Activated CD8-positive, alpha-beta memory T cell treated with anti-CD3 and anti-CD28 coated beads for 1 hour (primary cell): ENCODE results near the gene PLBD2.
"Not testable (repeated sequence)": the region's sequence is repeated elsewhere in the genome, so short reads cannot be mapped to it uniquely, and the experiment has no call there.

Experiments used
- DNase-seq, 2 donors: peaks; one replicate each; pipeline ENCODE4 v3.0.0-alpha.2; 2020; ENCODE audit warnings: low read depth in 1 of 2; ENCODE audit errors: extremely low read depth in 1 of 2

PLBD2 gene

DNA sequence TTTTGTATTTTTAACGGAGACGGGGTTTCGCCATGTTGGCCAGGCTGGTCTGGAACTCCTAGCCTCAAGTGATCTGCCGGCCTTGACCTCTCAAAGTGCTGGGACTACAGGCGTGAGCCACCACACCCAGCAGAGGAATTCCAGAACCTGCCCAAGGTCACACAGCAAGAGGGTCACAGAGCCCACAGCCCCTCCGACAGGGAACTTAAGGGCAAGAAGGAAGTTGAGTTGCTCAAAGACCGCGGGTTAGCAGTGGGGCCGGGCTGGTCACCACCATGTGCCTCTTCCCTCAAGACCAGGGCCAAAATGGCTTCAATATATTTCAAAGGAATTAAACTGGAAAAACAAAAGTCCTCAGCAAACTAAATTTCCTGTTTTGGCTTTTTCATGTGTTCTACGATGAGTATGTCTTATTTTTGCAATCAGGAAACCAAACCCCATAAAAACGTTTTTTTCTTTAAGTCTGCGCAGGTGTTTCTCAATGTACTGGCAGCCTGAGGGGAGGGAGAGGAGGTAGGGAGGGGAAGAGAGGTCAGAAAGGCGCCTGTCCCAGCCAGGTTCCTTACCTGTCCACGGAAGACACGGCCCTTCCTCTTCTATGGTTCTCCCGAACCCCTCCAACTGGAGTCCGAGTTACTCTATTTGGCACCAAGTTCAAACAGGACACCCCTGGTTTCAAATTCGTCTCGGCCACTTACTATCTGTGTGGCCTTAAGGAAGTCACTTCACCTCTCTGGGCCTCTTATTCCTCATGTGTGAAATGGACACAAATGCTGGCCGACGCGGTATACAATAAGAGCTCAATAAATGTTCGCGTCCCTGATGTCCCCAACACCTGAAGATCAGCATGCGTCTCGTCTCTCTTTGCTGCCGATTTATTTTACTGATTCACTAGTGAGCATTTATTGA lies 24.3 kb upstream of the PLBD2 start:
- no peak for DNase-seq

DNA sequence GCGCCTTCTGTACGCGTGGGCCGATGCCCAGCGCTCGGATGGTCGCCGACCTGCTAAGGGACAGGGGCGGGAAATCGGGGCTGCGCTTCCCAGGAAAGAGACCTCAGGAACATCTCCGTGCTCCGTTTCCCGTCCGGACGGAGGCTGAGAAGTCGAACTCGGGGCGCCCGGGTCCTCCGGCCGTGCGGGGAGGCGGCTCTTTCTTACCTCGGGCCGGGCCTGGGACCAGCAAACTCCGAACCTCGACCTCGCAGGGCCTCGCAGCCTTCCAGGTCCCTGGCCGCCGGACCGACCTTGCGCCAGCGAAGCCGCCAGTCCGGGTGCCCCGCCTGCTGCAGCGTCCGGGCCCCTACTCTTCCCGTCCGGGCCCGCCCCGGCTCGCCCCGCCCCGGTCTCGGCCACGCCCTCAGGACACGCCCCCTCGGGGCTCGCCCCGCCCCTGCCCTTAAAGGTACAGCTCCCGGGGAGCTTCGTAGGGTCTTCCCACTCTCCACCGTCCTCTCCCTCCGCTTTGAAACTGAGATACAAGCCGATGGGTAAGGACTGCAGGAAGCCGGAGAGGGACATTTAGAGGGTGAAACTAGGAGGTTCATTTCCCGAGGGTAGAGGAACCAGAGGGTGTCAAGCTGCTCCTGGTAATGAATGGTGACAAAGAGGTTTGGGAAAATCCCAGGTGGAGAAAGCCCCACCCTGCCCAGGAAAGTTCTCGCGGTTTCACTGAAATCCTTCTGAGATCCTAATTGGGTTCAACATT lies 23.4 kb upstream of the PLBD2 start, which contains the start of gene SLC8B1:
SLC8B1 (minus strand) TSS at position 324 of the 754 bp plus-strand sequence. CDS start 2,231 bp downstream, outside the sequence.
- peak; percentile 40 to 84 for DNase-seq

DNA sequence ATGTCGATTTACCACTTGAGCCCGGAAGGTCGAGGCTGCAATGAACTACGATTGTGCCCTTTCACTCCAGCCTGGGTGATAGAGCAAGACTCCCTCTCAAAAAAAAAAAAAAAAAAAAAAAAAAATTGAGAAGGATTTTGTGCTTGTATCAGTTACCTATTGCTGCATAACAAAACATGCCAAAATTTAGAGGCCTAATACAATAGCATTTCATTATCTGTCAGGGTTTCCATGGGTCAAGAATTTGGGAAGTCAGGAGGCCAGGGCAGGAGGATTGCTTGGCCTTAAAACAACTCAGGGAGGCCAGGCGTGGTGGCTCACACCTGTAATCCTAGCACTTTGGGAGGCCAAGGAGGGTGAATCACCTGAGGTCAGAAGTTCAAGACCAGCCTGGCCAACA lies 18.8 kb upstream of the PLBD2 start:
- DNase-seq, result no peak

DNA sequence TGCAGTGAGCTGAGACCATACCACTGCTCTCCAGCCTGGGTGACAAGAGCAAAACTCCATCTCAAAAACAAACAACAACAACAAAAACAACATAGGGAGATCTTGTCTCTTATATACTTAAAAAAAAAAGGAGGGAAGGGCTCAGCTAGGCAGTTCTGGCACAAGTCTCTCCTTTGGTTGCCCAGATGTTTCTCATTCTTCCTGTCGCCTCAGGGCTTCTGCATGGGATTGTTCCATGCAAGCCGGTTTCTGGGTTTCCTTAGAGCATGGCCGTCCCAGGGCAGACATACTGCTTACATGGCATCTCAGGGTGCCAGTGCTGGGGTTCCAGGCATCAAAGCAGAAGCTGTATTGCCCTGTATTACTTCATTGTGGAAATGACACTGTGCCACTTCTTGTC lies 18.3 kb upstream of the PLBD2 start:
- DNase-seq, result no peak

DNA sequence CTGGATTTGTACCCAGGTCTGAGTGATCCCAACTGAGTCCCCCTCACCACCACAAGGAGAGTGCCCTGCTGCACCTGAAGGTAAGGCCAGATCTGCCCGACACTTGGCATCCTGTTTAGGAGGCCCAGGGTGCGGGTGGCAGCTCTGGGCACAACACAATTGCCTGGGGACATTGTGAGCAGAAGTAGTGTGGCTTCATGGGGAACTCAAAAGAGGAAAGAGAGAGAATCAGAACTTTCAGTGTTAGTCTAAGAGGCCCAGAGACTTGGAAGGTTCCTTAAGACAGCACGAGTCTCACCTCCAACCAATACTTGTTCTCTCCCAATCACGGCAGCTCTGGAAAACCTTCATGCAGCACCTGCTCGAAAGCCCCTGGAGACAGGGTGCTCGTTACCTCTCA lies 16.9 kb upstream of the PLBD2 start:
- no peak for DNase-seq

DNA sequence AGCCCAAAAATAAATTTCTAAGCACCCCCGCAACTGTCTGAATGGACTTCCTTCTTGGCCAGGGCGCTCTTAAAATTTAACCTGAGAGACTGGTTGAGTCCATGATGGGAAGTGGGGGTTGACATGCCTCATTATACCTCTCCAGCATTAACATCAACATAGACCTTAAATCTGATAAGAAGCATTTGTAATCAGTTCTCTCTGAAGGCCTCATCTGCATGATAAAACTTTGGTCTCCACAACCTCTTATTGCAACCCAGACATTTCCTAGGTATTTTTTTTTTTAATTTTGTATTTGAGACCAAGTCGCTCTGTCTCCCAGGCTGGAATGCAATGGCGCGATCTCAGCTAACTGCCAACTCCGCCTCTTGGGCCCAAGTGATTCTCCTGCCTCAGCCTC lies 13.1 kb upstream of the PLBD2 start:
- no peak for DNase-seq

DNA sequence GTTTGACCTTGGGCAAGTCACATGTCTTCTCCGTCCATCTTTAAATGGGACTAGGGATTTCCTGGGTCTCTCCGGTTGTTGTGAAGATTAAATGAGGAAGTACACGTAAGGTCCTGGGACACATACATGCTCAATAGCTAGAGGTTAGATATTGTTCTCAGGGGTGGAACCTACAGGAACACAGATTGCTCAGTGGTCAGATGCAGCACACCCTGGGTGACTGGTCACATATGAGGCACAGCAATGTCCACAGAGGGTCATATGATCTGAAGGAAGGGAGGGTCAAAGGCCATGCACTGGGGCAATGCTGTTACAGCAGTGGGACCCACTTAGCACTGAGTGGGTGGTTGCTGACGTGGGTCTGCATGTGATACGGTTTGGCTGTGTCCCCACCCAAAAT lies 12.0 kb upstream of the PLBD2 start:
- DNase-seq, result no peak

DNA sequence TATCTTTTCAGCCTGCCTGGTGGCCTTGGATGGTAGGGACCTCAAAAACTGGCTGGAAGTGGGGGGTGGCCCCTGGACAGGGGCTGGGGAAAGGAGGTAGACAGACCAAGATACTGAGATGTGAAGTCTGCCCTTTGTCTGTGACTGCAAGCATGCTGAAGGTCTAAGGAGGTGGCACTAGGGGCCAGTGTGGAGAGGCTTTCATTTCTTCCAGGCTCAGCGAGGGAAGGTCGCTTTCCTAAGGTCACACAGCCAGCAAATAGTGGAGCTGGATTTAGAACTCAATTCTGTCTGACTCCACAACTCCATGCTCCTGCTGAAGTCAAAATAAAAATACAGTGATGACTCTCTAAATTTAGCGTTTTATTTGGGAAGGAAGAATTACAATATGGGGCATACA lies 11.3 kb upstream of the PLBD2 start:
- DNase-seq, result no peak

DNA sequence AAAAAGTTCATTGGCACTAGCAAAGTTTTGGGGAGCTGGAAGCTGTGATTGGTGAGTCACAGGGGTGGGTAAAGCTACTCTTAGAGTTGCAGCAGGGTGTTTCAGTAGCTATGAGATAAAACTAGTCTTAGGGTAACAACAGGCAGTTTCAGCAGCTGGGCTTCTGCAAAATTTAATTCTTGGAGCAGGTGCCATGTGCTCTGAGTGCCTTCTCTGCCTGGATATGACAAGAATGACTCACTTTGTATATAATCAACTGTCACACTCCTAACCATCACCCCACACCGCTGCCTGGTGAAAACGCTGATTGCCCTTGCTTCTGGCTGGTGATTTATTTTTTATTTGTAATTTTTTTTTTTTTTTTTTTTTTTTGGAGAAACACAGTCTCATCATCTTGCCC lies 10.5 kb upstream of the PLBD2 start:
- DNase-seq, result no peak

DNA sequence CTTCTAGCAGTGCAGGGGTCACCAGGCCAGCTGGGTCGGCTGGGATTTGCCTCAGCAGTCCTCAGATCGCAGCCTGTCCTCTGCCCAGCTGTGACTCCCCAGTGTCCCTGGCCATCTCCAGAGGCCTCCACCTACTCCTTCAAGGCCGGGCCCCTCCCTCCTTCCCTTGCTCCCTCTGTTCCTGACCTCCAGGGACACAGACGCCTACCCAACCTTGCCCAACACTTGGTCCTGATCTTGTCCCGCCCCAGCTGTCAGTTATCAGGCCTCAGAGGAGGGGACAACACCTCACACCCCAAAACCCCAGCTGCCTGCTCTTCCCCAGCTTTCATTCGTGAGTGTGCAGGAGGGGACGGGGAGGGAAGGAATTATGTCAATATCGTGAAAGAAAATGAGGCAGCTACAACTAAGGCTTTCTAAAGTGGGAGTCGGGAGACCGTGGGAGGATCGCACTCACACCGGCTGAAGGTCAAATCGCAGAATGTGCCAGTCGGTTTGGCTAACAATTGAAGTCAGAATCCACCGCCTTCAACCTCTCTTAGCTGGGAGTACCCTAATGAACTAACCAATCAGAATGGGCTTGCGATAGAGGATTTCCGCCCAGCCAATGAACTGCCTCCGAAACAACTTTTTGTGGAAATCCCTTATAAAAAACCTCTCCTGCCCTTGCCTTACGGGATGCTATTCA lies 9.4 kb upstream of the PLBD2 start:
- no peak for DNase-seq

DNA sequence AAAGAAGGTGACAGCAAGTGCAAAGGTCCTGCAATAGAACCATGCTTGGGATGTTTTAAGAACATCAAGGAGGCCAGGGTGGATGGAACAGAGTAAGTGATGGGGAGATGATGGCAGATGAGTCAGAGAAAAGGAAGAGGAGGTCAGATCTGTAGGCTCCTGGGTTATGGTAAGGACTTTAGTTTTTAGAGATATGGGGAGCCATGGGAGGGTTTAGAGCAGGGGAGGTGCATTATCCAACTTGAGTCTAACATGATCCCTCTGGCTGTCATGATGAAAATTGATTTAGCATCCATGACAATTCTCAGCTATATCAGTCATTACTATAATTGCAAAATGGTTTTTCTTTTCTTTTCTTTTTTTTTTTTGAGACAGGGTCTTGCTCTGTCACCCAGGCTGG lies 7.3 kb upstream of the PLBD2 start:
- DNase-seq, result no peak

DNA sequence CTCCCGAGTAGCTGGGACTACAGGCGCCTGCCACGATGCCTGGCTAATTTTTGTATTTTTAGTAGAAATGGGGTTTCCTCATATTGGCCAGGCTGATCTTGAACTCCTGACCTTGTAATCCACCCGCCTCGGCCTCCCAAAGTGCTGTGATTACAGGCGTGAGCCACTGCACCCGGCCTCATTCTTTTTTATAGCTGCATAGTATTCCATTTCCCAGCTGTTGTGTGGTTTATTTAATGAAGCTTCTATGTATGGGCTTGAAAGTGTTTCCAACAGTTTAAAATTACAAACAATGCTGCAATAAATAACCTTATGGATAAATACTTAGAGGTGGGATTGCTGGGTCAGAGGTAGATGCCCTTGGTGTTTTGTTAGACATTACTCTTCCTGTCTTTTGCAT lies 4.2 kb upstream of the PLBD2 start:
- not testable (repeated sequence) for DNase-seq

DNA sequence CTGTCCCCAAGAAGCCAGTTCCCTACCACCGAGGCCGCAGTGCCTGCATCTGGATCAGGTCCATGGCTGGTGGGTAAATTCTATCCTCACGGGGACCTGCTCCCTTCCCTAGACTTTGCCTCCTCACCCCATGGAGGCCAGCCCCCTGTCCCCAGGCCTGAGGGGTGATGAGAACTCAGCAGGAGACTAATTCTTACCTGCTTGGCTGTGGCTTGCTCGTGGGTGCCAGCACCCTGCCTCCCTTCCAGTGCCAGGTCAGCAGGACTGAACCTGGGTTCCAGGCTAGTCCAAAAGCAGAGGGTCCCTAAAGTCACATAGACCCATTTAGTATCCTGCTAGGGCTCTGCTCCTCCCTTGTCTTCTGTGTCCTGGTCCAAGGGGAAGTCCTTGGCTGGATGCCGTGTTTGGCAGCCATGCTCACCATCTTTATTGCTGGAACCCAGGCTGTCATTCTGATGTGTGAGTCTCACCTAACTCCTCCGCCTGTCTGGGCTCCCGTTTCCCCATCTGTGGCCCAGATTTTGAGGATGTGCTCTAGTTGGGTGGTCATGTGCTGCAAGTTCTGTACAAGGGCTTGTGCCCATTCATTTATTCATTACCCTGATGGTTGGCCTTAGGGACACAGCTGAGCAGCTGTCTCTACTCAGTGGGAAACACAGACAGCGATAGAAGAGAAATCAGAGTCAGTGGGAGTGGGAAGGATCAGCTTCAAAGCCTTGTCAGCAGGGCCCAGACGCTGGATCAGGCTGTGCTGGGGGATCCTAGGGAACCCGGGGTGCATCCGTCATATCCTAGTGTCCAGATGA lies 949 bp downstream of the PLBD2 start:
- DNase-seq, result no peak

DNA sequence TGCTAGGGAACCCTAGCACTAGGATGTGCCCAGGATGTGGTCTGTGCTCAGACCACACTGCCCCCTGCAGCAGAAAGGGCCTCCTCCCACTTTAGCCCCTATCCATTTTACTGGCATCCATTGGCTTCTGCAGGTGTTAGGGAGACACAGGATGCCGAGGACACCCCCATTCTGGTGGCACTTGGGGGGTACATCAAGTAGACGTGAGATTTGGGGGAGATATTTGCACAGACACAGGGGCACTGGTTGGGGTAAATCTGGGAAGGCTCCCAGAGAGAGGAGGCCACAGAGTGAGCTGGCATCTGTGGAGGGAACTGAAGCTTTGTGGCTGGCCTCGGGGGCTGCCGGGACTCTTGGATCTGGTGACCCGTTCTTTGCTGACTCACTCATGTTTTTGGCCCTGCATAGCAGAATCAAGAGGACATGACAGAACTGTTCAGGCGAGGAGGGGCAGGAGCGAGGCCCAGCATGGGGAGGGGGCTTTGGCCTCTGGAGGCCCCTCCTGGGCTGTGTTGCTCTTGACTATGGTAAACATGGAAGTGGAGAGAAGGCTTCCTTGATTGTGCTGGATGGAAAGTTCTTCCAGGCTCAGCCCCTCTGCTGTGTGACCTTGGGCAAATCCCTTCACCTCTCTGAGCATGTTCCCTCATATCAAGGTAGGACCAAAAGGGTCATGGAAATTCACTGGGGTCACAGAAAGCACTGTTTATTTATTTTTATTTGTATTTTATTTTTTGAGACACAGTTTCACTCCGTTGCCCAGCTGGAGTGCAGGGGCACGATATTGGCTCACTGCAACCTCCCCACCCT lies 1.8 kb downstream of the PLBD2 start:
- no peak for DNase-seq

DNA sequence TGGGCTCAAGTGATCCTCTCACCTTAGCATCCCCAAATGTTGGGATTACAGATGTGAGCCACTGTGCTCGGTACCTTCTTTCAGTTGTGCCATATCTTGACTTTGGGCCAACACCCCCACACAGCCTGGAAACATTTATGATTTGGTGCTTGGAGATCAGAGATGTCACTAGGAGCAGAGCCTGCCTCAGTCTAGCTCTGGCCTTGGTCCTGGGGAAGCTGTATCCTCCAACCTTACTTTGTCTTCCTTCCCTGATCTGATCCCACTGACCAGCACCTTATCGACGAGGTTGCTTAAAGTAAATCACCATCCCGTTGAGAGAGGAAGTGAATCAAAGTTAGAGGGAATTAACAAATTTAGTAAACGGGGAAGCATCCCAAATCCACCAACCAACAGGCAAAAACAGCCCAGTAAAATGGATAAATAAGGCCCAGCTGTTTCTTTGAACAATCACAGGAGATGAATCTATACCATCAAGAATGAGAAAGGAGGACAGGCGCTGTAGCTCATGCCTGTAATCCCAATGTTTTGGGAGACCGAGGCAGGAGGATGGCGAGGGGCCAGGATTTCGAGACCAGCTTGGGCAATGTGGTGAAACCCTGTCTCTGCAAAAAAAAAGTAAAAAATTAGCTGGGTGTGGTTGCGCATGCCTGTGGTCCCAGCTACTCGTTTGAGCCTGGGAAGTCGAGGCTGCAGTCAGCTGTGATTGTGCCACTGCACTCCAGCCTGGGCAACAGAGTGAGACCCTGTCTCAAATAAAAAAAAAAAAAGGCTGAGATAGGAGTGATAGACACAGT lies 3.4 kb downstream of the PLBD2 start:
- no peak for DNase-seq

DNA sequence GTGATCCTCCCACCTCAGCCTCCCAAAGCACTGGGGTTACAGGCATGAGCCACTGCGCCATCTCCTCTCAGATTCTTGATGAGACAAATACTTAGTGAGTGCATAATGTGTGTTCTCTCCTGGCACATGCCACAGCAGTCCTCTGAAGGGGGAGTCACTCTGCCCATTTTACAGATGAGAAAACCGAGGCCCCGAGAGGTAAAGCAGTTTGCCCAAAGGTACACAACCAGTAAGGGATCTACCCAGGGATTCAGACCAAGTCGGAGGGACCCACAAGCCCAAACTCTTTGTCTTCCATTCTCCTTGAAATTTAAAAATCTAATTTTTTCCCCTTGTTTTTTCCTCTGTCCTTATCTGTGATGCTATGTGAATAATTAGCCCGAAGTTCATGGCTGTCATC lies 6.3 kb downstream of the PLBD2 start:
- DNase-seq, result no peak

DNA sequence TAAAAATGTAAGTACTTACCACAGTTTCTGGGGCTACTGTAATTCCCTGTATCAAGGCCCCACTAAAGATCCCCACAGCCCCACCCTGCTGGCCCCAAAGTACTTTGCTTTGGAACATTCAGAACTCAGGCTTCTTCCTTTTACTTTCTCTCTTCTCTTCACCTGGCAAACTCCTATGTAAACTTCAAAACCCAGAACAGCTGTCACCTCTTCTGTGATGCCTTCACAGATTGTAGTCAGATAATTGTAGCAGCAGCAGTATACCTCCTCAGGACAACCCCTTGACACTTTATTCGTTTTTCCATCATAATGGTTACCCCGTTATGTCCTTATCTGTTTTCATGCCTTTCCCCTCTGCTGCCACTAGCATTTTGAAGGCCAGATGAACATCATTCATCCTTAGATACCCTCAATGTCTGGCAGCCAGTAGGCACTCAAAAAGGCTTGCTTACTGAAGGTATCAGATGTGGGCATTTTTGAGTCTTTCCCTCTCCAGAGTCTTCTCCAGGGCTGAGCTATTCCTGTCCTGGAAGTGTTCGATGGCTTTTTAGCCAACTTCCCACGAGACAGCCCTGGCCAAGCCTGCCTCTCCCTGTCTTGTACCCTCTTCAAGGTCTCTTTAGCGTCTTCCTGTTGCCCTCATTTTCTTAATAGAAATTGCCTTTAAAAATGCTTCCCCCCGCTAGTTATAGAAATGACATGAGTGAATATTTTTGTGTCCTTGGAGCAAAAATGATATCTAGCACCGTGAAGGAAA lies 7.4 kb downstream of the PLBD2 start:
- no peak for DNase-seq

DNA sequence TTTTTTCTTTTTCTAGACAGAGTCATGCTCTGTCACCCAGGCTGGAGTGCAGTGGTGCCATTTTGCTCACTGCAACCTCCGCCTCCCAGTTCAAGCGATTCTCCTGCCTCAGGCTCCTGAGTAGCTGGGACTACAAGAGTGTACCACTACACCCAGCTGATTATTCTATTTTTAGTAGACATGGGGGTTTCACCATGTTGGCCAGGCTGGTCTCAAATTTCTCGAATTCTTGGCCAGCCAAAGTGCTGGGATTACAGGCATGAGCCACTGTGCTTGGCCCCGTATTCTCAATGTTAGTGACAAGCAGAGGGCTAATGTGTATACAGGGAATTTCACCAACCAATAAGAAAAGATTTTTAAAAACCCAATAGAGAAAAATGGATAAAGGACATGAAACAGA lies 8.4 kb downstream of the PLBD2 start:
- no peak for DNase-seq
